H1 (cell line): ENCODE measurements around the gene OR6N1. TPM values are rescaled to one million over a fixed set of nuclear protein-coding genes. Genes with fewer than 3 reads are reported as not detected.

Experiments
- CTCF ChIA-PET: fragments of 300-600 bp; sonication (Branson Sonifier 250); formaldehyde crosslinking; loops from one replicate; lab custom pipeline; 2021; ENCODE audit not compliant: partially characterized antibody; lab: Charles Lee
- POLR2A ChIA-PET: fragments of 300-600 bp; sonication (Branson Sonifier 250); formaldehyde crosslinking; loops from one replicate; lab custom pipeline; 2021; ENCODE audit warnings: inconsistent platforms; ENCODE audit not compliant: partially characterized antibody; lab: Charles Lee
- DNase-seq, 2 experiments: peaks; one replicate each; pipeline versions ENCODE4 v3.0.0 to v3.0.0-alpha.2; 2010 to 2022; ENCODE audit warnings: low spot score in 2 of 2, low read depth in 1 of 2, mixed read lengths in 1 of 2
- FAIRE-seq: peaks from 2 replicates; lab custom pipeline; 2011; peaks lifted over from hg19 to GRCh38; lab: Jason Lieb, UNC
- H2AFZ ChIP-seq: 2 replicates; pipeline ENCODE4 v1.8.1; 2012; ENCODE audit warnings: low read length, inconsistent platforms
- H2AK5ac ChIP-seq: 2 replicates; pipeline ENCODE4 v1.6.1; 2013; ENCODE audit warnings: low read depth, low read length
- H2BK120ac ChIP-seq: replicated peaks from 2 replicates; pipeline ENCODE3; 2013; ENCODE audit warnings: low read depth, low read length, inconsistent platforms
- H2BK12ac ChIP-seq: 2 replicates; pipeline ENCODE4 v1.6.1; 2013; ENCODE audit warnings: low read depth, low read length
- H2BK15ac ChIP-seq: 2 replicates; pipeline ENCODE4 v1.6.1; 2013; ENCODE audit warnings: low read length
- H2BK20ac ChIP-seq: 2 replicates; pipeline ENCODE4 v1.6.1; 2013; ENCODE audit warnings: low read length
- H2BK5ac ChIP-seq: 2 replicates; pipeline ENCODE4 v1.6.1; 2013; ENCODE audit warnings: low read depth, low read length
- H3K14ac ChIP-seq: 2 replicates; pipeline ENCODE4 v1.6.1; 2013; ENCODE audit warnings: inconsistent platforms; ENCODE audit not compliant: insufficient read length
- H3K18ac ChIP-seq: 2 replicates; pipeline ENCODE4 v1.6.1; 2013; ENCODE audit warnings: low read length; ENCODE audit errors: extremely low read depth
- H3K23ac ChIP-seq: 2 replicates; pipeline ENCODE4 v1.6.1; 2013; ENCODE audit warnings: inconsistent platforms; ENCODE audit not compliant: insufficient read length
- H3K23me2 ChIP-seq: 2 replicates; pipeline ENCODE4 v1.6.1; 2013; ENCODE audit warnings: low read depth, low read length
- H3K27ac ChIP-seq: 2 replicates; pipeline ENCODE4 v1.6.1; 2011; ENCODE audit warnings: low read depth, low read length, inconsistent platforms
- H3K27me3 ChIP-seq, 4 experiments: replicated peaks in 1 of 4; 1 replicate in 1 of 4; 2 replicates in 3 of 4; pipeline versions ENCODE4 v1.6.1 to v1.8.1; 2011 to 2013; ENCODE audit warnings: low read length in 3 of 4, mild to moderate bottlenecking in 3 of 4, inconsistent platforms in 2 of 4, mixed read lengths in 2 of 4, moderate library complexity in 1 of 4; ENCODE audit not compliant: control insufficient read depth in 3 of 4, insufficient read depth in 3 of 4; ENCODE audit errors: extremely low read depth in 1 of 4
- H3K36me3 ChIP-seq, 4 experiments: 2 replicates each; pipeline versions ENCODE4 v1.6.1 to v1.8.1; 2011 to 2013; ENCODE audit warnings: mild to moderate bottlenecking in 4 of 4, low read length in 3 of 4, moderate library complexity in 2 of 4, control low read depth in 1 of 4, inconsistent platforms in 1 of 4; ENCODE audit not compliant: insufficient read depth in 4 of 4, control insufficient read depth in 2 of 4
- H3K4ac ChIP-seq: replicated peaks from 2 replicates; pipeline ENCODE3; 2013; ENCODE audit warnings: low read length, low read depth, mixed read lengths, inconsistent platforms; ENCODE audit not compliant: insufficient read length
- H3K4me1 ChIP-seq, 4 experiments: replicated peaks in 1 of 4; 1 replicate in 1 of 4; 2 replicates in 3 of 4; pipeline versions ENCODE4 v1.6.1 to v1.8.1; 2011 to 2013; ENCODE audit warnings: low read length in 3 of 4, inconsistent platforms in 2 of 4, mixed read lengths in 1 of 4; ENCODE audit not compliant: insufficient read depth in 4 of 4, control insufficient read depth in 3 of 4
- H3K4me2 ChIP-seq, 2 experiments: 2 replicates each; pipeline versions ENCODE4 v1.6.1 to v1.8.1; 2011 to 2013; ENCODE audit warnings: low read depth in 2 of 2, low read length in 2 of 2, control low read depth in 1 of 2, inconsistent platforms in 1 of 2, mild to moderate bottlenecking in 1 of 2; ENCODE audit not compliant: insufficient read depth in 1 of 2
- H3K4me3 ChIP-seq, 4 experiments: fragments of 200-600, 300-600 bp in 1 of 4; sonication (generic), shearing (Covaris generic), sonication (Bioruptor Twin) in 1 of 4; 2 replicates each; pipeline versions ENCODE4 v1.5.1 to v1.8.1; 2011 to 2016; ENCODE audit warnings: low read length in 4 of 4, low read depth in 3 of 4, control low read depth in 2 of 4, inconsistent platforms in 2 of 4, mild to moderate bottlenecking in 2 of 4, mixed read lengths in 1 of 4, moderate library complexity in 1 of 4; ENCODE audit not compliant: insufficient read depth in 2 of 4; ENCODE audit errors: extremely low read depth in 1 of 4
- H3K56ac ChIP-seq: replicated peaks from 2 replicates; pipeline ENCODE3; 2013; ENCODE audit warnings: low read depth, mild to moderate bottlenecking, mixed read lengths, low read length, inconsistent platforms; ENCODE audit not compliant: insufficient read length
- H3K79me1 ChIP-seq: 2 replicates; pipeline ENCODE4 v1.6.1; 2013; ENCODE audit warnings: low read depth, low read length, control low read depth
- H3K79me2 ChIP-seq, 2 experiments: 2 replicates each; pipeline versions ENCODE4 v1.6.1 to v1.8.1; 2012 to 2013; ENCODE audit warnings: low read length in 2 of 2, mild to moderate bottlenecking in 2 of 2, inconsistent platforms in 1 of 2; ENCODE audit not compliant: insufficient read depth in 2 of 2, control insufficient read depth in 1 of 2
- H3K9ac ChIP-seq, 4 experiments: replicated peaks in 1 of 4; 1 replicate in 1 of 4; 2 replicates in 3 of 4; pipeline versions ENCODE4 v1.6.1 to v1.8.1; 2011 to 2013; ENCODE audit warnings: low read depth in 3 of 4, low read length in 3 of 4, control low read depth in 2 of 4, mild to moderate bottlenecking in 2 of 4, moderate library complexity in 2 of 4, inconsistent platforms in 1 of 4; ENCODE audit errors: extremely low read depth in 1 of 4
- H3K9me3 ChIP-seq, 2 experiments: 2 replicates each; pipeline versions ENCODE4 v1.6.1 to v1.8.1; 2012 to 2013; ENCODE audit warnings: mild to moderate bottlenecking in 2 of 2, moderate library complexity in 2 of 2, control low read depth in 1 of 2, inconsistent platforms in 1 of 2, low read depth in 1 of 2, low read length in 1 of 2, mixed read lengths in 1 of 2; ENCODE audit not compliant: insufficient read depth in 2 of 2
- H4K20me1 ChIP-seq, 2 experiments: replicated peaks in 1 of 2; 2 replicates each; pipeline versions ENCODE3 to v1.8.1; 2011 to 2013; ENCODE audit warnings: inconsistent platforms in 2 of 2, low read length in 2 of 2, mild to moderate bottlenecking in 1 of 2; ENCODE audit not compliant: insufficient read depth in 2 of 2, control insufficient read depth in 1 of 2
- H4K5ac ChIP-seq: 2 replicates; pipeline ENCODE4 v1.6.1; 2013; ENCODE audit warnings: low read length, low read depth, mixed read lengths, inconsistent platforms; ENCODE audit not compliant: insufficient read length
- H4K8ac ChIP-seq: 2 replicates; pipeline ENCODE4 v1.8.0; 2013; ENCODE audit warnings: mild to moderate bottlenecking, moderate library complexity, low read length, inconsistent platforms; ENCODE audit not compliant: insufficient read depth; ENCODE audit errors: extremely low read depth
- H4K91ac ChIP-seq: replicated peaks from 2 replicates; pipeline ENCODE3; 2013; ENCODE audit warnings: low read length, mixed read lengths, inconsistent platforms; ENCODE audit not compliant: insufficient read length
- BCL11A ChIP-seq, 2 experiments: IDR thresholded peaks; one replicate each; pipeline ENCODE4 v1.6.1; 2011; ENCODE audit warnings: low read depth in 2 of 2, low read length in 2 of 2, mild to moderate bottlenecking in 2 of 2
- CEBPB ChIP-seq: IDR thresholded peaks from 2 replicates; pipeline ENCODE4 v1.6.1; 2012; ENCODE audit warnings: low read depth, low read length
- CREB1 ChIP-seq: IDR thresholded peaks from 2 replicates; pipeline ENCODE4 v1.6.1; 2012; ENCODE audit warnings: inconsistent platforms
- EP300 ChIP-seq, 2 experiments: IDR thresholded peaks; 1 replicate in 1 of 2; 2 replicates in 1 of 2; pipeline ENCODE4 v1.6.1; 2011 to 2012; ENCODE audit warnings: low read depth in 2 of 2, low read length in 2 of 2, mild to moderate bottlenecking in 2 of 2, borderline replicate concordance in 1 of 2, inconsistent platforms in 1 of 2, moderate library complexity in 1 of 2
- KDM5A ChIP-seq: fragments of 200-600 bp; IDR thresholded peaks from 2 replicates; pipeline ENCODE4 v1.7.1; 2012; ENCODE audit warnings: mild to moderate bottlenecking, low read length, inconsistent platforms, mixed read lengths
- NANOG ChIP-seq: IDR thresholded peaks from 2 replicates; pipeline ENCODE4 v1.6.1; 2011; ENCODE audit warnings: low read length, low read depth, mild to moderate bottlenecking, inconsistent platforms; ENCODE audit not compliant: insufficient read depth, poor library complexity, severe bottlenecking
- NRF1 ChIP-seq: IDR thresholded peaks from 2 replicates; pipeline ENCODE4 v1.6.1; 2011; ENCODE audit warnings: mild to moderate bottlenecking, low read depth, low read length, improper control_type of control experiment
- RNF2 ChIP-seq: fragments of 200-900, 300-1000 bp; sonication (generic); IDR thresholded peaks from 2 replicates; pipeline ENCODE4 v1.7.1; 2016; ENCODE audit warnings: borderline replicate concordance, low read depth, mild to moderate bottlenecking, antibody characterized with exemption, low read length; ENCODE audit not compliant: poor library complexity, severe bottlenecking; ENCODE audit errors: missing control alignments
- SP1 ChIP-seq: IDR thresholded peaks from 2 replicates; pipeline ENCODE4 v1.6.1; 2011; ENCODE audit warnings: low read depth, low read length
- SP2 ChIP-seq: IDR thresholded peaks from 2 replicates; pipeline ENCODE4 v1.6.1; 2012; ENCODE audit warnings: mild to moderate bottlenecking, low read length, inconsistent platforms
- SUZ12 ChIP-seq: fragments of 200-600 bp; sonication (generic); IDR thresholded peaks from 2 replicates; pipeline ENCODE4 v1.6.1; 2012; ENCODE audit warnings: mild to moderate bottlenecking, inconsistent platforms, low read length, moderate library complexity, mixed read lengths
- TCF12 ChIP-seq: IDR thresholded peaks from 2 replicates; pipeline ENCODE4 v1.6.1; 2011; ENCODE audit warnings: low read depth, mild to moderate bottlenecking, low read length
- ZNF274 ChIP-seq: IDR thresholded peaks from 2 replicates; pipeline ENCODE4 v1.7.0; 2012; ENCODE audit warnings: low read length, borderline replicate concordance; ENCODE audit errors: extremely low read depth
- WGBS, 2 experiments: shearing (Covaris generic) in 1 of 2; methylation state at CpG; one replicate each; pipeline versions ENCODE4 v1.1.6 to v1.1.7; 2013 to 2015; ENCODE audit warnings: low lambda C conversion rate in 2 of 2, mixed read lengths in 2 of 2, inconsistent platforms in 1 of 2, low coverage in 1 of 2, missing lambda C conversion rate in 1 of 2; ENCODE audit not compliant: insufficient replicate concordance in 2 of 2, insufficient coverage in 1 of 2, insufficient read length in 1 of 2; ENCODE audit errors: extremely low coverage in 1 of 2, missing lambda C conversion rate in 1 of 2; 5-methylcytosine and 5-hydroxymethylcytosine counted together
- polyA plus RNA-seq, 7 experiments: library from polyadenylated mRNA; depleted of rRNA in 3 of 7; stranded (reverse) in 5 of 7; unstranded in 2 of 7; fragments of >200 nt in 5 of 7; fragments of 200-250 nt in 2 of 7; gene quantifications; 1 replicate in 5 of 7; 2 replicates in 1 of 7; 4 replicates in 1 of 7; pipeline versions ENCODE4 v1.2.1 to v1.2.3, GENCODE V29; 2011 to 2013; ENCODE audit warnings: missing spikeins in 2 of 7, mixed read lengths in 2 of 7
- total RNA-seq: library from RNA; stranded (reverse); fragmentation: NEBNext Ultra II Directional; extraction: Animal tissue kit (Norgen Biotek cat#: 25700); gene quantifications from 2 replicates; pipeline ENCODE4 v1.2.1, GENCODE V29; 2021
- TF ChIP-seq, protein P1 (sequence below): IDR thresholded peaks from 2 replicates; pipeline ENCODE4 v1.6.1; 2011; ENCODE audit warnings: low read depth, mild to moderate bottlenecking, low read length; ENCODE audit not compliant: insufficient read depth

Gene OR6N1
- total and polyA plus RNA-seq, 2 of the 8 experiments (the other 6 are each of a cell fraction or from before 2014, with no cell fraction given), result not detected

DNA sequence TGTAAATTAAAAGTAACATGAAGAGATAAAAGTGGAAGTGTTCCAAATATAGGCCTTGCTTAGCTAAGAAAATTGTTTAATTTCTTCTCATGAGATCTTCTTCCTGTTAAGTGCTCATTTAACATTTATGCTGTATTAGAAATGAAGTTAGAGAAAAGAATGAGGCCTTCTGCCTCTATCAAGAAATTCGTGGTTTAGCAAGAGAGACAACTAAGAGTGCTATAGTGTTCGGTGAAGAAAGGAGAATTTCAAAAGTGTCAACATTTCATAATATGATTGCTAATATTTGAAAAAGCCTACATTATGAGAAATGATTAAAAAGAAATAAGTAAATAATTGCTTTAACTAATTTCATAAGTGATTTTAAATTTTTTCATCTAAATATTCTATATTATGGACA, 40.3 kb upstream of the OR6N1 start:
- Histone ChIP-seq H2BK5ac (no peak overlapping the region), H3K4me3 (no peak overlapping the region), H2AFZ (no peak overlapping the region), H3K18ac (no peak overlapping the region), H3K79me1 (no peaks in the 10 kb centered on the region), H2BK120ac (no peak overlapping the region), H3K23ac (no peak overlapping the region), H4K8ac (no peak overlapping the region), H3K14ac (no peak overlapping the region), H3K4me1 (no peaks in the 10 kb centered on the region), H3K27ac (no peak overlapping the region), H2AK5ac (no peak overlapping the region), H3K4me2 (no peak overlapping the region), H3K9ac (no peak overlapping the region), H4K20me1 (no peaks in the 10 kb centered on the region), H3K56ac (no peak overlapping the region), H3K9me3 (no peaks in the 10 kb centered on the region), H4K5ac (no peak overlapping the region), H3K4ac (no peak overlapping the region), H2BK12ac (no peak overlapping the region), H3K79me2 (no peaks in the 10 kb centered on the region), H3K27me3 (no peaks in the 10 kb centered on the region), H4K91ac (no peak overlapping the region), H2BK15ac (no peak overlapping the region), H2BK20ac (no peak overlapping the region), H3K36me3 (no peaks in the 10 kb centered on the region), H3K23me2 (no peaks in the 10 kb centered on the region)
- 86% methylated on average over 2 of the region's 2 CpGs; no CpG with 5 or more reads in 1 of the 2 experiments for WGBS, 2 experiments
- DNase-seq (no peak), FAIRE-seq (no peak)
- ChIA-PET POLR2A (no interaction called here), CTCF (no interaction called here)
- TF ChIP-seq TCF12 (no peak), CREB1 (no peak), NRF1 (no peak), RNF2 (no peak), SP2 (no peak), SP1 (no peak), NANOG (no peak), KDM5A (no peak), ZNF274 (no peak), CEBPB (no peak), BCL11A (IDR thresholded peaks at IDR 0.05; ENCODE audit: low read depth in 2 of 2, low read length in 2 of 2) (no peak), EP300 (IDR thresholded peaks at IDR 0.05; ENCODE audit: borderline replicate concordance in 1 of 2, low read depth in 2 of 2, low read length in 2 of 2) (no peak), SUZ12 (no peak)
- TF ChIP-seq, protein P1, sequence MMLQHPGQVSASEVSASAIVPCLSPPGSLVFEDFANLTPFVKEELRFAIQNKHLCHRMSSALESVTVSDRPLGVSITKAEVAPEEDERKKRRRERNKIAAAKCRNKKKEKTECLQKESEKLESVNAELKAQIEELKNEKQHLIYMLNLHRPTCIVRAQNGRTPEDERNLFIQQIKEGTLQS, result no peak
